Measurements from ENCODE around the gene TAF4. TPM values are rescaled to one million over a fixed set of nuclear protein-coding genes. Genes with fewer than 3 reads are reported as not detected.
A peak's percentile ranks its signal among the peaks of the same experiment; 100 is the strongest.

The TAF4 gene
- total and polyA plus RNA-seq, 8 donors: 5.7 to 15.2 (median 8.4) TPM

DNA sequence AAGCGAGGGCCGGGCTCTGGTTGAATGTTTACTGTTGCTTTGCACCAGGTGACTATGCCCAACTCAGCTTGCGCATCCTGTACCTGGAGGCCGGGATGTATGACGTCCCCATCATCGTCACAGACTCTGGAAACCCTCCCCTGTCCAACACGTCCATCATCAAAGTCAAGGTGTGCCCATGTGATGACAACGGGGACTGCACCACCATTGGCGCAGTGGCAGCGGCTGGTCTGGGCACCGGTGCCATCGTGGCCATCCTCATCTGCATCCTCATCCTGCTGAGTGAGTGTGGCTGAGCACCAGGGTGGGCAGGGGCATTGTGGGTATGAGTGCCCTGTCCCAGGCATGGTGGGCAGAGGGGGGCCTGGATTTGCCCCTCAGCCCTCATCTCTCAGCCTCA, 136.1 kb downstream of the TAF4 start:
- Histone ChIP-seq H3K36me3 (no peaks in the 10 kb centered on the region), H3K4me1 (no peaks in the 10 kb centered on the region), H3K4me3 (no peak overlapping the region), H3K9me3 (no peaks in the 10 kb centered on the region), H3K27me3 (no peaks in the 10 kb centered on the region), H3K27ac (no peak overlapping the region)
- WGBS, 2 donors: 94 to 98% methylated on average over 12 of the region's 12 CpGs
- TF ChIP-seq CTCF (IDR thresholded peaks at IDR 0.05): no peak
- ATAC-seq (no peak), FAIRE-seq (no peak), DNase-seq (peak in 1 of 6 donors; percentile 33)
- intact Hi-C loops (cut with DNase I): no loop called here

DNA sequence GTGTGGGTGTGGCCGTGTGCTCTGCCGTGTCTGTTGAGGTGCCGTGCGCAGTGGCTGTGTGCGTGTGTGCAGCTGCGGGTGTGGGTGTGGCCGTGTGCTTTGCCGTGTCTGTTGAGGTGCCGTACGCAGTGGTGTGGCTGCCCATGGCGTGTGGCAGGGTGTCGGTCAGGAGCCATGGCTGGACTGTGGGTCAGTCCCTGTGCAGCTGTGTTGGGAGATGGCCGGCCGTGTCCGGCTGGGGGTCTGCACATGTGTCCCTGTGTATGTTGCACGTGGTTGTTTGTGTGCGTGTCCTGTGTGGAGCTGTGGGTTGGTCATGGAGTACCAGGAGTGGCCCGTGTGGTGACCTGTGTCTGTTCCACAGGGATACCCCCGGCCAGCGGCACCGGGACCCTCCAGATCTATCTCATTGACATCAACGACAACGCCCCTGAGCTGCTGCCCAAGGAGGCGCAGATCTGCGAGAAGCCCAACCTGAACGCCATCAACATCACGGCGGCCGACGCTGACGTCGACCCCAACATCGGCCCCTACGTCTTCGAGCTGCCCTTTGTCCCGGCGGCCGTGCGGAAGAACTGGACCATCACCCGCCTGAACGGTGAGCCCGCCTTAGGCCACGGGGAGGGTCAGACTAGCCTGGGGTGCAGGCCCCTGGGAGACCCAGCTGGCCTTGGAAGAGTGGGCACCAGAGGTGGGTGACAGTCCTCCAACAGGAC, 137.7 kb downstream of the TAF4 start:
- H3K27ac ChIP-seq: no peak overlapping the region
- WGBS, 2 donors: 87 to 92% methylated on average over 42 to 43 of the region's 43 CpGs
- H3K4me3 ChIP-seq: no peak overlapping the region
- TF ChIP-seq CTCF (IDR thresholded peaks at IDR 0.05): no peak
- H3K27me3 ChIP-seq: no peaks in the 10 kb centered on the region
- no peak for FAIRE-seq
- intact Hi-C loops (cut with DNase I): no loop called here
- no peaks in the 10 kb centered on the region for H3K9me3 ChIP-seq
- no peaks in the 10 kb centered on the region for H3K36me3 ChIP-seq
- ATAC-seq: no peak
- peak in 1 of 6 donors; percentile 49 for DNase-seq
- no peaks in the 10 kb centered on the region for H3K4me1 ChIP-seq

GRCh38 chr20:61927193-61927825, 138.4 kb downstream of the TAF4 start:
- Histone ChIP-seq H3K27me3 (no peaks in the 10 kb centered on the region), H3K4me3 (no peak overlapping the region), H3K4me1 (no peaks in the 10 kb centered on the region), H3K36me3 (no peaks in the 10 kb centered on the region), H3K27ac (no peak overlapping the region), H3K9me3 (no peaks in the 10 kb centered on the region)
- ATAC-seq (no peak), FAIRE-seq (no peak), DNase-seq (peak in 1 of 6 donors; percentile 38)
- TF ChIP-seq CTCF (IDR thresholded peaks at IDR 0.05): no peak
- intact Hi-C loops (cut with DNase I): no loop called here
- 74 to 87% methylated on average over 21 of the region's 21 CpGs for WGBS, 2 donors

DNA sequence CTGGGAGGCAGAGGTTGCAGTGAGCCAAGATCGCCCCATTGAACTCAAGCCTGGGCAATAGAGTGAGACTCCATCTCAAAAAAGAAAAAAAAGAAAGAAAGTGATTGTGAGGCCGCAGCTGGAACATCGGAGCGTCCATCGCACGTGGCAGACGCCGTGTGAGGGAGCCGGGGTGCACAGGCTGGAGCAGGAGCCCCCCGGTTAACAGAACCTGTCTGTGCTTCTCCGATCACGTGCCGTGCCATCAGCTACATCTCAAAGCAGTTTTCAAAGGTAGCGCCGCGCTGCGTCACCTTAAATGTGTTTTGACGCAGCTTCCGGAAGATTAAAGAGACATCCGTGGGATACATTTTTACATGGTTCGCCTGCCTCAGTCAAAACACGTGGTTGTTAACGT, 138.9 kb downstream of the TAF4 start:
- FAIRE-seq (no peak), DNase-seq (no peak), ATAC-seq (no peak)
- intact Hi-C loops (cut with DNase I): no loop called here
- whole genome bisulfite sequencing, 2 donors: 84 to 86% methylated on average over 23 of the region's 23 CpGs
- Histone ChIP-seq H3K4me1 (no peaks in the 10 kb centered on the region), H3K4me3 (no peak overlapping the region), H3K27ac (no peak overlapping the region), H3K9me3 (no peaks in the 10 kb centered on the region), H3K36me3 (no peaks in the 10 kb centered on the region), H3K27me3 (no peaks in the 10 kb centered on the region)
- TF ChIP-seq CTCF (IDR thresholded peaks at IDR 0.05): no peak

- no peak for TF ChIP-seq CTCF (IDR thresholded peaks at IDR 0.05)
- Histone ChIP-seq H3K9me3 (no peaks in the 10 kb centered on the region), H3K4me1 (no peaks in the 10 kb centered on the region), H3K27me3 (no peaks in the 10 kb centered on the region), H3K4me3 (no peak overlapping the region), H3K36me3 (no peaks in the 10 kb centered on the region), H3K27ac (no peak overlapping the region)
- intact Hi-C loops (cut with DNase I): no loop called here
- WGBS, 2 donors: 77% methylated on average over 12 to 14 of the region's 14 CpGs
- DNase-seq (peak in 1 of 6 donors; percentile 39), FAIRE-seq (no peak), ATAC-seq (no peak)
These were observed 139.4 kb downstream of the TAF4 start for GRCh38 chr20:61926253-61926613.
